GM18907 (cell line): ENCODE results near the gene COL6A5.
"Not testable (repeated sequence)": the region's sequence is repeated elsewhere in the genome, so short reads cannot be mapped to it uniquely, and the experiment has no call there.

Source experiments
- ATAC-seq: cut with Tn5 transposase; IDR thresholded peaks from one replicate; pipeline ENCODE4 v1.9.1; 2021; ENCODE audit warnings: mild to moderate bottlenecking, moderate library complexity; ENCODE audit not compliant: unreplicated experiment

COL6A5 gene

DNA sequence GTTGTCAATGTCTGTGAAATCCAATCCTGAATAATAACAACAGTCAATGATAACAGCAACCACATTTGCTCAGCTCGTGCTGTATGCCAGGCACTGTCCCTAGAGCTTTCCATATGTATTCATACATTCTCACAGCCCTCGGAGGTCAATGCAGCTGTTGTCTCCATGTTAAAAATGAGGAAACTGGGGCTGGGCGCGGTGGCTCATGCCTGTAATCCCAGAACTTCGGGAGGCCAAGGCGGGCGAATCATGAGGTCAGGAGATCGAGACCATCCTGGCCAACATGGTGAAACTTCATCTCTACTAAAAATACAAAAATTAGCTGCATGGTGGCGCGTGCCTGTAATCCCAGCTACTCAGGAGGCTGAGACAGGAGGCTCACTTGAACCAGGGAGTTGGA, 86.6 kb downstream of the COL6A5 start:
- ATAC-seq = not testable (repeated sequence)

- ATAC-seq = no peak
Observed at GRCh38 chr3:130433306-130433705, 87.8 kb downstream of the COL6A5 start.

DNA sequence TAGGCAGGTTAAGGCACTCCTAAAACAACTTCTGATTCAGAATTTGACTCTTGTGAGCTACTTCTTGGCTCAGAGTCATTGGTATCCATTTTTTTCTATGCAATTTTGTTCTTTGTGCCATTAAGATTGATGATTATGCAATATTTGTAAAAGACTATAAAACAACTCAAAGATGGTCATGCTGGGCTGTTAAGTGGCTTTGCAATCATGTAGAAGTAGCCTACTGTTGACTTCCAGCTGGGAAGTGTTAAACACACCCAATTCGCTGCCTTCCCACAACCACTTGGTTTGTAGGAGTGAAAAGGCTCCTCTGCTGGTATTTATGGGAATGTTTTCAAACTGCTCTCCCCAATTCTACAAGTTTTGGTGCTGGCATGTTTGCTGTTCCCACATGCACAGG, 96.8 kb downstream of the COL6A5 start:
- ATAC-seq = no peak

- ATAC-seq = not testable (repeated sequence)
Observed at GRCh38 chr3:130446840-130447239, 101.4 kb downstream of the COL6A5 start.

DNA sequence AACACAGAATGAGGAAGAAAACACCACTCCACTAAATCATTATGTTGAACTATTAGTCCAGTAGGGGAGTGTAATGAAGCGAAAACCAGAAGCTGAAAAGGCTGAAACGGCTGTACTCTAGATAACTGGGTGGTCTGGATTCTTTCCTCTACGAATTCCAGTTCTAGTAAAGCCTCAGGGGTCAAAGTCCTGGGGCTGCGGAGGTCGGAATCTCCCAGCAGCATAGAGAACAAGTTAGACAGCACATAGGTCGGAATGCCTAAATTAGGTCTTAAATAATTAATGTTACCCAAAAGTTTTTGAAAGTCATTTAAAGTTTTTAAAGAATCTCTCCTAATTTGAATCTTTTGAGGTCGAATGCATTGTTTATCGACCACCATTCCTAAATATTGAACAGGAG, 102.7 kb downstream of the COL6A5 start:
- ATAC-seq = not testable (repeated sequence)

- no peak for ATAC-seq
Observed at GRCh38 chr3:130456540-130456939, 111.1 kb downstream of the COL6A5 start.

DNA sequence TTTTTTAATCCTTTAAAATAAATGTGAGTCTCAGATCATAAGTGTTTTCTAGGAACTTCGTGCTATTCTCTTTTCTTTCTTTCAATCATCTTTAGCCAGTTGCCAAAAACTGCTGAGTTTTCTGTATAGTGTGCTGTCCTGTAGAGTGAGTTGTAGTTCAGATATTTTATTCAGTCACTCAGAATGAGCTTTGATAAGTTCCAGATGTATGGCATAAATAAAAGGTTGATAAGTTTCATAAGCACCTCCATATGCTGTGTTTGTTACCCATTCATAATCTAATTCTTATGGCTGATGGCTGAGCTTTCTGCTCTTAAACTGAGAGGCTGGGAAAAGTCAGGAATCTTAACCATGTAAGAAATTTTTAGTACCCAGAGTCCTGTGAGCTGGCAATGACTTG, 112.2 kb downstream of the COL6A5 start:
- ATAC-seq = no peak

DNA sequence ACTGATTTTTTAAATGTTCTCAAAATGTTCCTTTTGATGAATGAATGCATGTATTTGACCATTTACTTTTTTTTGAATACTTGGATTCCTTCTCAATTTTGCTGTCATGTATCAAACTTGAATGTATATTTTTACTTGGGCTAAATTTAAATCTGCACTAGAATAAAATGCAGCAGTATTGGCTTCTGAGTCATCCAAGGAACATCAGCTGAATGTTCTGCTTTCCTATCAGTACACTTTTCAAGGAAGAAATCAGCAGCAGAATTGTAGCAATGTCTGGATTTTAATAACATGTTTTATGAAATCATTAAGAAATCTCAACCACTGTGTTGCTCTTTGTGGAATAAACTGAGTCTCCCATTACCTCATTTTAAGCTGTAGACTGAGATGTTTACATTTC, 114.5 kb downstream of the COL6A5 start:
- no peak for ATAC-seq

GRCh38 chr3:130462089-130462488, 116.6 kb downstream of the COL6A5 start:
- no peak for ATAC-seq

DNA sequence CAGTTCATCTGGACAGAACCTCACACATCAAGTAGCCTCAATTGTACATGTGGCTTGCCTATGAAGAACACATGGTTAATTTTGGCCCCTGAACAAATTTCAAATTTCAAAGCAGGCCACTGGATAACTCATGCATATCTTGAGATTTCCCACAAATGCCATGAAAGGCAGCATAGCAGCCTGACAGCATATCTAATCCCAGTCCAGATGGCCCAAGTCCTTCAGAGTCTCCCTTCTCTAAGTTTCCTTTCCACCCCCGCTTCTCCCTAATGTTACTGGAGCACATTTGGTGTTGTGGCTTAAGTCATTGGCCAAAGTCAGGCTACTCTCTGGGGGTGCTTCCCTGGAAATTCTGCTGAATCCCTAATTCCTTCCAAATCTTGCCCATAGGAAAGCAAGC, 117.7 kb downstream of the COL6A5 start:
- ATAC-seq = no peak

DNA sequence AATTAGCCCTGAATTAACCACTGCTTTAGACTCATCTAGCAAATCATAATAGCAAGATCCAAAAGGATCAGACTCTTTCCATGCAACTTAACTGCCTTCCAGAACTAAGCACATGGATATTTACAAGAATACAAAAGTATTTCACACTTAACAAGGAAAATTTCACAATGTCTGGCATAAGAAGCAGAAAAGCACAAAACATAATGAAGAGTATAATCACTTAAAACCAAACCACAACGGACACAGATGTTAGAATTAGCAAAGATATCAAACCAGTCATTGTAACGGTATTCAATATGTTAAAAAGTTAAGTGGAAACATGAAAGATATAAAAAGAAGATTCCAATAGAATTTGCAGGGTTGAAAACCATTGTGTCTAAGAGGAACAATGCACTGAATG, 120.0 kb downstream of the COL6A5 start:
- no peak for ATAC-seq

GRCh38 chr3:130468311-130468710, 122.8 kb downstream of the COL6A5 start:
- no peak for ATAC-seq

DNA sequence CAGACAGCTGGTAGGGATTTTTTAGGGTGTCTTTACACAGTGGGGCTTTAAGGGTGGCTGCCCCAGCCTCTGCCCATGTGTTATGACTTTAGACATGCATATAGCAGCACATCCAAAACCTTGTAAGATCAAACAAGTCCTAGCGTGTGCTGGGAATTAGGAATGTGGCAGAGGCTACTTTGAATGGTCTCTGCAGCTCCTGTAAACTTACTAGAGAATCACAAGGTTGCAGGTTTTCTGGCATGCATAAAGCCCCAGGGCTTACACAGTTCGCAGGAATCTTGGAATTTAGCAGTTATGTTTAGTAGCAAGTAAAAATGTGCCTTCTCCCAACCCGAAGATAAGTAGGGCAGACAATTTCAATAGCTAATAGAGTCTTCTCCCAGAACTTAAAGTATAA, 124.7 kb downstream of the COL6A5 start:
- no peak for ATAC-seq

GRCh38 chr3:130473416-130473815, 127.9 kb downstream of the COL6A5 start:
- no peak for ATAC-seq

DNA sequence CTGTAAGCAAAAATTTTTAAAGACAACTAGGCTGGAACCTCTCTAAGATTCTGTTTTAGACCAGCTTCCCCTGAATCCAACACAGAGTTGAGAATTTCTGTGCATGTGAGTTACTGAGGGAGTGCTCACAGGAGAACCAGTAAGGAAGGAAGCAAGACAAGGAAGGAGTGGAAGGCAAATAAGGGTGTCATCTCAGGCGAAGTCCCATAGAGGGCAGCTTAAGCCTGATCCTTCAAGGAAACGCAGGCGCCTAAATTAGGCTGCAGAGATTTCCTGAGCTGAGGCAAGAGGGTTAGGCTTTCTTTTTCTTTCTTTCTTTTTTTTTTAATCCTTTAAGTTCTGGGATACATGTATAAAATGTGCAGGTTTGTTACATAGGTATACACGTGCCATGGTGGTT, 135.3 kb downstream of the COL6A5 start:
- no peak for ATAC-seq

- no peak for ATAC-seq
Observed at GRCh38 chr3:130488288-130488687, 142.8 kb downstream of the COL6A5 start.

GRCh38 chr3:130488769-130489450, 143.4 kb downstream of the COL6A5 start:
- no peak for ATAC-seq

- no peak for ATAC-seq
Observed at GRCh38 chr3:130490241-130490640, 144.8 kb downstream of the COL6A5 start.

DNA sequence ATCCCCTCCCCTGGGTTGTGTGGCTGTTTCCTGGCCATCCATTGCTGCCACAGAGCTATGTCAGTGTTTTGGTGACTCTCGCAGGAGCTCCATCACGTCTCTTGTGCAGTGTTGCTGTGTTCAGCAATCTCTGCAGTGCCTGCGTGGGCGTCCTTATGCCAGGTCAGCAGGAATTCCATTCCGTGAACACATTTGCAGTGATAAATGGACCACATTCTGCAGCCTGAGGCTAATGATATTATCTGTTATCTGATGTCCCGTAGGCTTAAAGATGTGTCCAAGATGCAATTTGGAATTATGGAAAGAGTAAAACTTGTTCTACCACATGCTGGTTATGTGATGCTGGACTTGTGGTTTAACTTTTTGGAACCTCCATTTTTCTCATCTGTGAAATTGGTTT, 146.0 kb downstream of the COL6A5 start:
- ATAC-seq = no peak

GRCh38 chr3:130504701-130505100, 159.2 kb downstream of the COL6A5 start:
- no peak for ATAC-seq

DNA sequence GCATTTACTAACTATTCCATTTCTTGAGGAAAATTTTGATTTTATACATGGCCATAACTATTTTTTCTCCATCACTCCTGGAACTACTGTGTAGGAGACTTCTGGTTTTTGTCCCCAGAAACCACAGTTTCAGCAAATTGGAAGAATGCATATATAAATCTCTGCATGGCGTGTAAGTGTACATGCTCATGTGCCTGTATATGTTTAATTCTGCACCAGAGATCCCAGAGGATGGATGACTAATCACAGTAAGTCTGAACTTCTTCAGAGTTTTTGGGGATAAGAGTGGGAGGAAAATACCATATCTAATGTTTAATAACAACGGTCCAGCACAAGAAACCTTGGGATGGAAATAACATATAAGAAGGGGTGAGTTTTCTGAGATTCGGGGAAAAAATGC, 160.6 kb downstream of the COL6A5 start:
- ATAC-seq = no peak

DNA sequence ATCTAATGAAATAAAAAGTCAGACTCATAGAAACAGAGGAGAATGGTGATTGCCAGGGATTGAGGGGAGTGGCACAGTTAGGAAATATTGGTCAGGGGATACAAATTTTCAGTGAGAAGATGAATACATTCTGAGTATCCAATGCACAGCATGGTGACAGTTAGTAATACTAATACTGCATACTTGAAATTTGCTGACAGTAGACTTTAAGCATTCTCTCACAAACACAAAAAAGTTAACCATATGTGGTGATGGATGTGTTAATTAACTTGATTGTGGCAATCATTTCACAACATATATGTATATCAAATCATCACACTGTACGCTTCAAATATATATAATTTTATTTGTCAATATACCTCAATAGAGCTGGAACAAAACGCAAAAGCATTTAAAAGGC, 162.3 kb downstream of the COL6A5 start:
- ATAC-seq = no peak

GRCh38 chr3:130509008-130509407, 163.5 kb downstream of the COL6A5 start:
- no peak for ATAC-seq
